A673 (cell line): ENCODE data around the gene FAM43A.

ENCODE experiments used
- EZH2 ChIP-seq: fragments of 200-600 bp; sonication (generic); IDR thresholded peaks from 2 replicates; pipeline ENCODE4 v1.6.1; 2017; ENCODE audit warnings: borderline replicate concordance, low read depth, mild to moderate bottlenecking, mixed read lengths, antibody characterized with exemption, low read length; ENCODE audit not compliant: poor library complexity, severe bottlenecking
- TF ChIP-seq, protein P1 (sequence below): fragments of 300-800, 200-600 bp; sonication (generic); conservative IDR thresholded peaks from 2 replicates; pipeline ENCODE4 v1.5.1; 2017; ENCODE audit warnings: low read depth, mild to moderate bottlenecking, antibody characterized with exemption, low read length, moderate library complexity, mixed read lengths

DNA sequence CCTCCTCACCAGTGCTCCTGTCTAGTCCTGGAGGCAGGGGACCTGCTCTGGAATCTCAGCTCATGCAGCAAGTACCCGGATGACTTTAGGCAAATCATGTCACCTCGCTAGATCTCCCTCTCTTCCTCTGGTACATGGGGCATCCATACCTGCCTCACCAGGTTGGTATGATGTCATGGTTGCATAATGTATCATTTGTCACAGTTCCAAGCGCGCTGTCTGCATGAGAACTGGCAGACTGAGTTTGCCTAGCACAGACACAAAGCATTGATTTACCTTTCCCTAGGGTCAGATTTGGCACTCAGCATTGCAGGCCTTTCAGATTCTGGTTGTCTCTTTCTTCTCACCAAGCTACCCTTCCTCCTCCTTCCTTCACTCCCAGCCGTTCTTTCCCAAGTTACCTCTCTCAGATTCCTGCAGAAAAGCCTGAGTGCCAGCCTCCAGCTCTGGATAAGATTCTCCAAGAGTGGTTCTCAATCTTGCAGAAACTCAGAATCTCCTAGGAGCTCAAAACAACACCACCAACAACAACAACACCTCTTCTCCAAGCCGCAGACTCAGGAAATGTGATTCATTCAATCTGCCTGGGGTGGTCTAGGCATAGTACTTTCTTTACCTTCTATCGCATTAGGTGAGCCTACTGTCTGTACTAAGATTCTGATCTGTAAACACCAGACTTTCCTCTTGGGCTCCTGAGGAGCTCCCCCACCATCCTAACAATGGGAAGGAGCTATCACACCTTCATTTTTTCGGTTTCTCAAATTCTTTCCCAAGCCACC lies 29.5 kb downstream of the FAM43A start:
- no peak for TF ChIP-seq EZH2
- TF ChIP-seq, protein P1, sequence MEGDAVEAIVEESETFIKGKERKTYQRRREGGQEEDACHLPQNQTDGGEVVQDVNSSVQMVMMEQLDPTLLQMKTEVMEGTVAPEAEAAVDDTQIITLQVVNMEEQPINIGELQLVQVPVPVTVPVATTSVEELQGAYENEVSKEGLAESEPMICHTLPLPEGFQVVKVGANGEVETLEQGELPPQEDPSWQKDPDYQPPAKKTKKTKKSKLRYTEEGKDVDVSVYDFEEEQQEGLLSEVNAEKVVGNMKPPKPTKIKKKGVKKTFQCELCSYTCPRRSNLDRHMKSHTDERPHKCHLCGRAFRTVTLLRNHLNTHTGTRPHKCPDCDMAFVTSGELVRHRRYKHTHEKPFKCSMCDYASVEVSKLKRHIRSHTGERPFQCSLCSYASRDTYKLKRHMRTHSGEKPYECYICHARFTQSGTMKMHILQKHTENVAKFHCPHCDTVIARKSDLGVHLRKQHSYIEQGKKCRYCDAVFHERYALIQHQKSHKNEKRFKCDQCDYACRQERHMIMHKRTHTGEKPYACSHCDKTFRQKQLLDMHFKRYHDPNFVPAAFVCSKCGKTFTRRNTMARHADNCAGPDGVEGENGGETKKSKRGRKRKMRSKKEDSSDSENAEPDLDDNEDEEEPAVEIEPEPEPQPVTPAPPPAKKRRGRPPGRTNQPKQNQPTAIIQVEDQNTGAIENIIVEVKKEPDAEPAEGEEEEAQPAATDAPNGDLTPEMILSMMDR = no peak
